Measurements from ENCODE around the gene THSD4.

Gene THSD4

DNA sequence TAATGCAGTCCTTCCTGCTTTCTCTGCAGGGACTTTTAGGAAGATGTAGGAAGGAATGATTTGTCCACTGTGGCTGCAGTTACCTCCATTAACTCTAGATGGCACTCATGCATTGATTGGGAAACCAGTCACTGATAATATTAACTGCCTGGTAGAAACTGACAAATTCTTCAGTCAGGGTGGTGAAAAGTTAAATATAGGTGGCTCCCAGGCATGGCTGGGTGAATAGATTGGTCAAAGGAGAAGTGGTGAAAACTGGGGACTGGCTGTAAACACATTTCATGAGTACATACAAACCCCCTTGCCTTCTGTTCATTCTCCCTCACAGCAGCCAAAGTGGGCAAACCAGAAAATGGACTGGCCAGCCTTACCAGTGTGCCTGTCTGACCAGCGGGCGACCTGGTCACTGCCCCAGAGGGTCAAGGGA is 333.4 kb downstream of the THSD4 start:
- H3F3A ChIP-seq (ENCODE audit: insufficient read depth, low read length) = no peaks in the 10 kb centered on the region
- H3K9me3 ChIP-seq (replicated peaks; ENCODE audit: insufficient read depth, low read length) = no peaks in the 10 kb centered on the region
- no peaks in the 10 kb centered on the region for H3K79me2 ChIP-seq (ENCODE audit: low read length)
- H3K36me3 ChIP-seq (replicated peaks; ENCODE audit: insufficient read depth, low read length) = no peaks in the 10 kb centered on the region
- no peak overlapping the region for H3K9ac ChIP-seq (ENCODE audit: low read length)
- H3K4me1 ChIP-seq (ENCODE audit: low read length) = no peaks in the 10 kb centered on the region
- no peak overlapping the region for H3K4me2 ChIP-seq (ENCODE audit: low read depth, low read length)
- no peak overlapping the region for H2AFZ ChIP-seq (ENCODE audit: low read length)
- no peaks in the 10 kb centered on the region for H4K20me1 ChIP-seq (ENCODE audit: insufficient read depth, low read length)
- H3K4me3 ChIP-seq (ENCODE audit: low read length) = no peak overlapping the region
- DNase-seq = peak; percentile 45
- TF ChIP-seq, protein P1, sequence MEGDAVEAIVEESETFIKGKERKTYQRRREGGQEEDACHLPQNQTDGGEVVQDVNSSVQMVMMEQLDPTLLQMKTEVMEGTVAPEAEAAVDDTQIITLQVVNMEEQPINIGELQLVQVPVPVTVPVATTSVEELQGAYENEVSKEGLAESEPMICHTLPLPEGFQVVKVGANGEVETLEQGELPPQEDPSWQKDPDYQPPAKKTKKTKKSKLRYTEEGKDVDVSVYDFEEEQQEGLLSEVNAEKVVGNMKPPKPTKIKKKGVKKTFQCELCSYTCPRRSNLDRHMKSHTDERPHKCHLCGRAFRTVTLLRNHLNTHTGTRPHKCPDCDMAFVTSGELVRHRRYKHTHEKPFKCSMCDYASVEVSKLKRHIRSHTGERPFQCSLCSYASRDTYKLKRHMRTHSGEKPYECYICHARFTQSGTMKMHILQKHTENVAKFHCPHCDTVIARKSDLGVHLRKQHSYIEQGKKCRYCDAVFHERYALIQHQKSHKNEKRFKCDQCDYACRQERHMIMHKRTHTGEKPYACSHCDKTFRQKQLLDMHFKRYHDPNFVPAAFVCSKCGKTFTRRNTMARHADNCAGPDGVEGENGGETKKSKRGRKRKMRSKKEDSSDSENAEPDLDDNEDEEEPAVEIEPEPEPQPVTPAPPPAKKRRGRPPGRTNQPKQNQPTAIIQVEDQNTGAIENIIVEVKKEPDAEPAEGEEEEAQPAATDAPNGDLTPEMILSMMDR (IDR thresholded peaks at IDR 0.05; ENCODE audit: low read length) = peak; percentile 86
- TF ChIP-seq EZH2phosphoT487 (IDR thresholded peaks at IDR 0.05; ENCODE audit: low read length) (no peak), EZH2 (optimal IDR thresholded peaks at IDR 0.05; ENCODE audit: low read depth, low read length) (no peak)
- H3K27me3 ChIP-seq (replicated peaks; ENCODE audit: insufficient read depth, low read length) = no peaks in the 10 kb centered on the region
- H3K9me2 ChIP-seq (replicated peaks; ENCODE audit: insufficient read depth, low read length) = no peaks in the 10 kb centered on the region
- no peak overlapping the region for H3K27ac ChIP-seq (ENCODE audit: low read length)

GRCh38 chr15:71449363-71449762 is 334.1 kb downstream of the THSD4 start:
- Histone ChIP-seq H3K79me2 (ENCODE audit: low read length) (no peaks in the 10 kb centered on the region), H3F3A (ENCODE audit: insufficient read depth, low read length) (no peaks in the 10 kb centered on the region), H3K4me3 (ENCODE audit: low read length) (no peak overlapping the region), H3K4me2 (ENCODE audit: low read depth, low read length) (no peak overlapping the region), H3K27me3 (replicated peaks; ENCODE audit: insufficient read depth, low read length) (no peaks in the 10 kb centered on the region), H4K20me1 (ENCODE audit: insufficient read depth, low read length) (no peaks in the 10 kb centered on the region), H3K27ac (ENCODE audit: low read length) (no peak overlapping the region), H3K9me3 (replicated peaks; ENCODE audit: insufficient read depth, low read length) (no peaks in the 10 kb centered on the region), H3K36me3 (replicated peaks; ENCODE audit: insufficient read depth, low read length) (no peaks in the 10 kb centered on the region), H2AFZ (ENCODE audit: low read length) (no peak overlapping the region), H3K9me2 (replicated peaks; ENCODE audit: insufficient read depth, low read length) (no peaks in the 10 kb centered on the region), H3K4me1 (ENCODE audit: low read length) (no peaks in the 10 kb centered on the region), H3K9ac (ENCODE audit: low read length) (no peak overlapping the region)
- DNase-seq = no peak
- TF ChIP-seq EZH2 (optimal IDR thresholded peaks at IDR 0.05; ENCODE audit: low read depth, low read length) = no peak
- no peak for TF ChIP-seq EZH2phosphoT487 (IDR thresholded peaks at IDR 0.05; ENCODE audit: low read length)
- TF ChIP-seq, protein P1 (IDR thresholded peaks at IDR 0.05; ENCODE audit: low read length) = no peak

DNA sequence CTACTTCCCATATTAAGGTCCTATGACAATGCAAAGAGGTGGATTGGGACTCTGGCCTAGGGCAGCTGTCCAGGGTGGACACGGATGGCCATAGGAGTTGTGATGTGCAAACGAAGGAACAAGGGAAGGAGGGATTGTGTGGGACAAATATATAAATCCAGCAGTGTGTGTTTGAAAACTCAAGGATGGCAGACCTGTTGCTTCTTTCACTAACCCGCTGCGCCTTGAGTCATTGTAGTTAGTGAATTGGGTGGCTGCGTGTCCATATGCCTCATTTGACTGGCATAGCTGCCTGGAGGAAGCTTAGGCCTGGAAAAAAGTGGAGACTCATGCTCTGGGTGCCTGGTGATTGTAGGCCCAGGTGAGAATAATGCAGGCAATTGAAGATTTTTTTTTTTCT is 334.7 kb downstream of the THSD4 start:
- no peaks in the 10 kb centered on the region for H3K9me3 ChIP-seq (replicated peaks; ENCODE audit: insufficient read depth, low read length)

More for the DNA sequence above, 334.7 kb downstream of the THSD4 start:
- TF ChIP-seq, protein P1 (IDR thresholded peaks at IDR 0.05; ENCODE audit: low read length) = no peak
- TF ChIP-seq EZH2 (optimal IDR thresholded peaks at IDR 0.05; ENCODE audit: low read depth, low read length) (no peak), EZH2phosphoT487 (IDR thresholded peaks at IDR 0.05; ENCODE audit: low read length) (no peak)
- H3K4me3 ChIP-seq (ENCODE audit: low read length) = no peak overlapping the region
- no peak overlapping the region for H3K9ac ChIP-seq (ENCODE audit: low read length)
- no peak overlapping the region for H2AFZ ChIP-seq (ENCODE audit: low read length)
- H3K27me3 ChIP-seq (replicated peaks; ENCODE audit: insufficient read depth, low read length) = no peaks in the 10 kb centered on the region
- no peaks in the 10 kb centered on the region for H3F3A ChIP-seq (ENCODE audit: insufficient read depth, low read length)
- no peaks in the 10 kb centered on the region for H4K20me1 ChIP-seq (ENCODE audit: insufficient read depth, low read length)
- H3K79me2 ChIP-seq (ENCODE audit: low read length) = no peaks in the 10 kb centered on the region
- no peaks in the 10 kb centered on the region for H3K9me2 ChIP-seq (replicated peaks; ENCODE audit: insufficient read depth, low read length)
- H3K27ac ChIP-seq (ENCODE audit: low read length) = no peak overlapping the region
- no peaks in the 10 kb centered on the region for H3K4me1 ChIP-seq (ENCODE audit: low read length)
- no peak overlapping the region for H3K4me2 ChIP-seq (ENCODE audit: low read depth, low read length)
- H3K36me3 ChIP-seq (replicated peaks; ENCODE audit: insufficient read depth, low read length) = no peaks in the 10 kb centered on the region
- DNase-seq = no peak

Measured in MM.1S (cell line).